ENCODE measurements around the gene INVS.

DNA sequence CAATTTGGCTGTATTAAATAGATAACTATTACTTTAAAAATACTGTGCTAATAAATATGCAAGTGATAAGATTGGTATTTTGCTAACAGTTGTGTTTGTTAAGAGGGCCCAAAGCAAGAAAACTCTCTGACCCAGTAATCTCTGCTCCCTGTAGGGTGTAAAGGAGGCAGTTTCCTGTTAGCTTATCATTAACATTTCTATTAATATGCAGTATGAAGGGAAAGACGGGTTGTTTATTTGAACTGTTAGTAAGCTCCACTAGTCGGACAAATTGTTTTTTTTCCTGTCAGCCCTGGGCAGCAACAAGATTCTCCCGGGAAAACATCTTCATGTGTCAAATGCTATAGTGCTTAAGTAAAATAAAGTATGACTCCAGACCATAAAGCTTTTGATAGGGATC, 35.9 kb upstream of the INVS start:
- TF ChIP-seq POLR2AphosphoS5 (IDR thresholded peaks at IDR 0.05; ENCODE audit: low read depth, low read length) (no peak), POLR2A (IDR thresholded peaks at IDR 0.05; ENCODE audit: low read depth, low read length) (no peak), SPI1 (IDR thresholded peaks at IDR 0.05; ENCODE audit: low read depth, low read length) (no peak), TAF1 (IDR thresholded peaks at IDR 0.05; ENCODE audit: low read depth, low read length) (no peak), POU2F2 (IDR thresholded peaks at IDR 0.05; ENCODE audit: low read depth, low read length) (no peak)

Measured in GM12891 (cell line).